Activated naive CD8-positive, alpha-beta T cell treated with anti-CD3 and anti-CD28 coated beads, Interleukin-2, amount 50 U/mL, for 16 hours (primary cell): ENCODE data around the gene KLHL2.
"Not testable (repeated sequence)": the region's sequence is repeated elsewhere in the genome, so short reads cannot be mapped to it uniquely, and the experiment has no call there.

Source experiments
- DNase-seq: peaks from one replicate; pipeline ENCODE4 v3.0.0-alpha.2; 2020; ENCODE audit warnings: low read depth, low spot score

Gene KLHL2

DNA sequence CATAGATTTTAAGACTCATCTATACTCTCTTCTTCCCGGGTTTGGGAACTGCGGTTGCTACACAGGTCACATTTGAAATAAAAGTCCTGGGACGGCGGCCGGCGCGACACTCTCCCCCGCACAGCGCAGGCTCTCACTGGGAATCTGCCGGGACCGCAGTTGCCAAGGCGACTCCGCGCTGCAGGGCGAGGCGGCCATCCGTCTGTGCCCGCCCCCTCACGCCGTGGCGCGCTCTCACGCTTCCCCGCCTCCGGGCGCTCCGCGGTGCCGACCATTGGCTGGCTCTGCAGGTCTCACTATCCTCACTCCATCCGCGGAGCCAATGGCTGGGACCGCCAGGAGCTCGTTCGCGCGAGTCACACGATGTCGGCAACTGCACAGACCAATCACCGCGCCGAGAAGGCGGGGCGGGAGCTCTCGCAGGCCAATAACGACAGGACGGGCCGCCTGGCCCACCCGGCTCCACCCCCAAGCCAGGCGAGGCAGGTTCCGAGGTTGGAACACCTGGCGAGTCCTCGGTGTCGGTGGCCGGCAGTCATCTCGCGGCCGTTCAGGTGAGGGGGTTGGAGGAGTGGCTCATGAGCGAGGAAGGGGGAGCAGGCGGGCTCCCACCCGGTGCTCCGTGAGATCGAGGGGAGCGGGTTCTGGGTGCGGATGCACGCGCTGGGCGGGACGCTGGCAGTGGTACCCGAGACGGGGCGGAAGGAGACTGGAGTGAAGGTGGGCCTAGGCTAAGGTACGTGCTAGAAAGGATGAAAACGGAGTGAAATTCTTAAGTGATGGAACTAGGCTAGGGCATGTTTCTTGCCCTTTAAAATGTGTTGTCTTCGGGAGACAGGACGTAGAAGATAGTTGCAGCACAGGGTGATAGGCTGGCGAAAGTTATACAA, 120.1 kb downstream of the KLHL2 start, which contains the start of gene MSMO1:
Gene MSMO1, plus strand, starts transcription at position 459 of the 890 bp plus-strand sequence. CDS start 5,702 bp downstream, outside the sequence.
- DNase-seq: peak; percentile 93

GRCh38 chr4:165328101-165328425, 120.7 kb downstream of the KLHL2 start:
- DNase-seq: no peak

GRCh38 chr4:165328708-165329107, 121.3 kb downstream of the KLHL2 start:
- DNase-seq: no peak

DNA sequence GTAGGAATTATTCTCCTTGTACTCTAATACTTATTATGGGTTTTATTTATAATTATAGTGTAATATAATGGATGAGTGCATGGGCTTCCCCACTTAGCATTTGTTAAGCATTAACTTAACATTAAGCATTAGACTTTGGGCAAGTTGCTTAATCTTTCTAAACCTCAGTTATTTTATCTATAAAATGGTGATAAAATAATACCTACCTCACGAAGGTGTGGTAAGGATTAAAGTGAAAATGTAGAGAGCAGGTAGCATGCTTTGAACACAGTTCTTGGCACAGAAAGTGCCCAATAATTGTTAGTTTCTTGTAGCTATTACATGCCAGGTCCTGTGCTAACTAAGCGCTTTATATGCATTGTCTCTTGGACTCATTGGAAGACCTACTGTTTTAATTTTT, 122.7 kb downstream of the KLHL2 start:
- DNase-seq: no peak

GRCh38 chr4:165330666-165331065, 123.3 kb downstream of the KLHL2 start:
- no peak for DNase-seq

GRCh38 chr4:165331359-165331758, 124.0 kb downstream of the KLHL2 start:
- DNase-seq: no peak

- DNase-seq: no peak
Measured at GRCh38 chr4:165331823-165332222, 124.5 kb downstream of the KLHL2 start.

- DNase-seq: no peak
Measured at GRCh38 chr4:165332502-165332901, 125.1 kb downstream of the KLHL2 start.

DNA sequence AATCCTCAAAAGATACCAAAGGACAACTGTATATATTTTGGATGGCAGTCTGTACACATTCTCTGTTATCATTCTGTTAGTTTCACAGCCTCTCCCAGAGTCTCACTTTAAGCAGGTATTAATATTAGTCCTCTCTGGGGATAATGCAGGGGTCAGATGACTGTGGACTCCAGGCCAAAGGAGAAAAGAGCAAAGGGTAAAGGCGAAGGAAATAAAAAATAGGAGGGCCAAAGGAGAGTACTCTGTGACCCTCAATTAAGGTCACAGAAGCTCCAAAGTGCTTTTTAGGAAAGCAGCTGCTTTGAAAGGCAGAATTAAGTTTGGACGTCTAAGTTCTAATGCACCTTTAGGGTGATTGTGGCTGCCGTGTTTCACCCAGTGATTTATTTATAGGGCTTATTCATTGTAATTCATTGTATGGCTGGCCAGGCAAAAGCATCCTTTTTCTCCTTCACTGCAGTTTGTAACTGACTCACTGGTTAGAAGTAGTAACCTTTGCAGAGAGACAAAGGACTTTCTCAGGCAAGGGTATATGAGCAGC, 127.9 kb downstream of the KLHL2 start:
- no peak for DNase-seq

GRCh38 chr4:165336743-165337142, 129.4 kb downstream of the KLHL2 start:
- DNase-seq: no peak

- not testable (repeated sequence) for DNase-seq
Measured at GRCh38 chr4:165342340-165342739, 135.0 kb downstream of the KLHL2 start.

- DNase-seq: no peak
Measured at GRCh38 chr4:165343353-165344191, 136.2 kb downstream of the KLHL2 start.

- no peak for DNase-seq
Measured at GRCh38 chr4:165345666-165346417, 138.5 kb downstream of the KLHL2 start.

DNA sequence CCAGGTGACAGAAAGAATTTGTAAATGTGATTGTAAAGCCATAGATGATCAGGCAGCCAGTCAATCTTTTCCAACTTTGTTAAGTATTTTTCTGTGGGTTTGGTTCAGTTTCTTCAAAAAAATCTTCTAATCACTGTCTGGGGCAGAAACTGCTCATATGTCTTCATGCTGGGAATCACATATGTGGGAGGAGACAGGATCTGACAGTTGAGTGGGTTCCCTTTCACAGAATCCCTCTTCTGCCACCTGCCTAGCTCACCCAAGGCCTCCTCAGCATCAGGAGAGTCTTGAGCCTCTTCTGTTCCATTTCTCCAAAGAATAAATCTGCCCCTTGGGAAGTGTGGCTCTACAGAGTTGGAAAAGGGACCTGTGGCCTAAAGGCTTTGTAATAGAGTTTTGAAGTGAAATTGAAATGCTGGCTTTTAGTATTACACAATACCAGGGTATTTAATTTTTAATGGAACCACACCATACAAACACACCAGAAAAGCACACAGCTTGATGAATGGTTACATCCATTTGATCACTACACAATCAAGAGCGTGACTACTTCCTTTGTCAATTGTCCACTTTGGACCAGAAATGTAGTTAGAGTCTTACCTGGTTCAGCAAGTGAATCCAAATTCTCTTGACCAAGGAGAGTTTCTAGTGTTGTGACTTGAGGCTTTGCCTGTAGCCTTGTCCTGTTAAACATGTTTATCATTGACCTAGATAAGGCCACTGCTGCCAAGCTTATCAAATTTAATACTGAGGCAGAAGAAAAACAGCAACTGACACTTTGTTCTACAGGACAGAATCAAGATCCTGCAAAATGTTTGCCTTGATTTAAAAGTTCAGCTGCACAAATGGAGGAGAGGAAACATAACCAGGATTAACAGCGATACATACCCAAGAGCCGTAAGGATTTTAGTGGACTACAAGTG, 140.5 kb downstream of the KLHL2 start:
- no peak for DNase-seq

DNA sequence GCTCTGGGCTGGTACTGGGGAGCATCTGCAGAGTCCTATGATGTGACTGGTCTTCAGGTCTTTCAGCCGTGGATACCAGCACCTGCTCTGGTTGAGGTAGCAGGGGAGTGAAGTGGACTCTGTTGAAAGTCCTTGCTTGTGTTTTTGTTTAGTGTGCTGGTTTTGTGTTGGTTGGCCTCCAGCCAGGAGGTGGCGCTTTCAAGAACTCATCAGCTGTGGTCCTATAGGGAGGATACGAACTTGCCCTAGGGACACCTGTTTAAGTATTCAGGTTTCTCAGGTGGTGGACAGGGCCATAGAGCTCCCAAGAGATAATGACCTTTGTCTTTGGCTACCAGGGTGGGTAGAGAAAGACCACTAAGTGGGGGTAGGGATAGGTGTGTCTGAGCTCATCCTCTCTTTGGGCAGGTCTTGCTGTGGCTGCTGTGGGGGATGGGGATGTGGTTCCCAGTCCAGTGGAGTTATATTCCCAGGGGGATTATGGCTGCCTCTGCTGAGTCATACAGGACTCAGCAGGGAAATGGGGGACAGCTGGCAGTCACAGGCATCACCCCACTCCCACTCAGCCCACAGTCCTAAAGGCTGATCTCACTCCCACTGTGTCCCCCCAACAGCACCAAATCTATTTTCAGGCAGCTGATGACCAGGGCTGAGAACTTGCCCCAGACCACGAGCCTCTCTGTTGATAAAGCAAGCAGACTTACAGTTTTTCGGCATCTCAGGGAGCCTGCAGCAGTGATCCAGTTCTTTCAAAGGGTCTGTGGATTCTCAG, 144.2 kb downstream of the KLHL2 start:
- no peak for DNase-seq

- no peak for DNase-seq
Measured at GRCh38 chr4:165355900-165356300, 148.5 kb downstream of the KLHL2 start.

DNA sequence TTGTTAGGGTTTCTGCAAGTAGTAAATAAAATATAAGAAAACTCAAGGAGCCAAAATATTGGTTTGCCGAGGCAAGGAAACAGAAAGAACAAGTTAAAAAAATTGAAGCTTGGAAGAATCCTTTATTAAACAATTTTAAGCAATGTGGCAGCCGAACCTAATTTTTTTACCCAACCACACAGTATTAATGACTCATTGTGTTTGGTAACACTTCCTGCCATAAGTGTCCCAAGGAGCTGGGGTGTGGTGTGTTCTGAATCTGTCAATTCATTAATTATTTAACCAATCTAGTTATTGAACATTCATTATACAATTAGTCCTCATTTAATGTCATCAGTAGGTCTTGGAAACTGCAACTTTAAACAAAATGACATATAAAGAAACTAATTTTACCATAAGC, 152.1 kb downstream of the KLHL2 start:
- no peak for DNase-seq

DNA sequence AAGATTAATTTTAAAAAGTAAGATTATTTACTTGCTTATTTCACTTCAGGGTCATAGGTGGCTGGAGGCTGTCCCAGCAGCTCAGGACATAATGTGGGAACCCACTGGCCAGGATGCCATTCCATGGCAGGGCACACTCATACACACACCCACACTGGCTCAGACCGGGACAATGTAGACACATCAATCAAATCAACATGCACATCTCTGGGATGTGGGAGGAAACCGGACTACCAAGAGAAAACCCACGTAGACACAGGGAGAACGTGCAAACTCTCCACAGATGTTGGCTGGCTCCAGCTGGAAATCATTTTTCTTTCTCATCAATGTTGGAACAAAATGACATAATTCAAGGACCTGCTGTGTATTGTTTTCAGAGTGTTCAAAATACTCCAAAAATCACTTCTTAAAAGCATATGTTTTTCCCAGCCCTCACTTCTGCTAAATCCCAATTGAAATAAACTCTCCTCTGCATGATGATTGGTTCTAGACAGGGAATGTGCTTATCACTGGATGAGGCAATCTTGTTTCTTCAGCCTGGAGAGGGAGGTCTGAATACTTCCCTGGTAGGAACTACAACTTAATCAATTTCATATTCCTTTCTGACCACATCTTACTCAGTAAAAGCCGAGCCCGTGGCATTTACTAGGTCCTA, 152.8 kb downstream of the KLHL2 start:
- DNase-seq: no peak

DNA sequence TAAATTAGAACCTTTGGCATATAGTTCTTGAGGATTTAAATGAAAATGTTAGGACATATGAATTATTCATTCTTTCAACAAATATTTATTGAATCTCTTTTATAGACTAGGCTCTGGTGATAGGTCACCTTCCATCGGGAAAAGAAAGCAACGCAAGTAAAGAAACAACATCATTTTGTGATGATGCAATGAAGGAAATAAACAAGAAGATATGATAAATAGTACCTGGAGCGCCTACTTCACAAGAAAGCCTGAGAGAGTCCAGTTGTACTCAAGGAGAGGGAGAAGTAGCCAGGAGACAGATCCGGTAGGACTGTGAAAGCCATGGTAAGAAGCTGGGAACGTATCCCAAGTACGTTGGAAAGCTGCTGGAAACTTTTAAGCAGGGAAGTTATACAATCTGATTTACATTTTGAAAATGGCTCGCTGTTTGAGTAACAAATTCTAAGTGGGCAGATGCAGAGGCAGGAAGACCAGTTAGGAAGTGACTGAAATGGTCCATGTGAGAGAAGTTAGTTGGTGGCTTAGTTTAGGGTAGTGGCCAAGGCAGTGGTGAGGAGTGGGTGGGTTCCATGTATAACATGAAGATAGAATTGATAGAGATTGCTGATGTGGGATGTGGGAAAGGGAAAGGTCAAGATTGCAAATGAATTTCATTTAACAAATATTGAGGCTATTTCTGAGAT, 153.8 kb downstream of the KLHL2 start:
- no peak for DNase-seq
